ENCODE data around the gene YDJC. TPM values are rescaled to one million over a fixed set of nuclear protein-coding genes. Genes with fewer than 3 reads are reported as not detected.

The YDJC gene
- total RNA-seq, 3 donors from 2014 or later (not counting 1 experiment from before 2014, with no cell fraction given), result 20.5 to 24.4 (median 21.6) TPM

DNA sequence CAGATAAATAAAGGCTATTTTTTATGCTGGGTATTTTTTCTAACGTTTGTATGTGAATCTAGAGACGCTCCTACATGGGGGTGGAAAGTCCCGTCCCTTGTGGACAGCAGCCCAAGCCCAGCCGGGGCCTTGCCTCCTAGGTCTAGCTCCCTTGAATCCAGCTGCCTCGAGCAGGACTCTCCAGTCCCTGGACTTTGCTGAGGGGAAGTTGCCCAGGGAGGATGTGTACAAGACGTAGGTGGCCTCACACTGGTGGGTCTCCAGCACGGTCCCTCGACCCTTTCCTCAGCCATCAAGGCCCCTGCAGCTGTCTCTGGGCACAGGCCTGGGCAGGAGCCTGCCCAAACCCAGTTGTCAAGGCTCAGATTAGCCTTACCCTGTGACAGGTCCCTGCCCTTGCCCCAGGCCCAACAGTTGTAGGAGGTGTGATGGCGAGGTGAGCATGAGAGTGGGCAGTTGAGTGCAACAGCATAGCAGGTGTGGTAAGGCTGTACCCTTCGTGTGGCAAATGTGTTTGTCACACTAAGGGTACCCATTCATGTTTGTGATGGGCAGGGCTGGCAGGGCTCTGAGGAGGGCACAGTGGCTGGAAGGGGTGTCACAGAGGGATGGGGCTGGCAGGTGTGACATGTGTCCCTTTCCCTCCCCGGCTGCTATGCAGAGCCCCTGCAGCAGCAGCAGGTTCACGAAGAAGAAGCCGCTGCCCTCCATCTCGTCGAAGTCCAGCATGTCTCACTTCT lies 6.1 kb upstream of the YDJC start:
- Mint-ChIP-seq H3K9me3 (no peaks in the 10 kb centered on the region), H3K36me3 (no peaks in the 10 kb centered on the region), H3K27me3 (ENCODE audit: low read depth in 2 of 2) (no peaks in the 10 kb centered on the region), H3K4me3 (no peak overlapping the region), H3K27ac (no peak overlapping the region), H3K4me1 (peaks cover under 1 to 5% of the 10 kb centered on the region in 2 donors)
- 81% methylated on average over 15 of the region's 15 CpGs for WGBS (ENCODE audit: insufficient coverage)
- Histone ChIP-seq H3K27me3 (ENCODE audit: control insufficient read depth, insufficient read depth, low read length) (no peaks in the 10 kb centered on the region), H3K9me3 (ENCODE audit: control insufficient read depth, insufficient read depth, low read length) (no peaks in the 10 kb centered on the region), H3K4me1 (ENCODE audit: control insufficient read depth, insufficient read depth, low read length) (peaks cover 7% of the 10 kb centered on the region), H3K4me3 (ENCODE audit: low read length) (no peak overlapping the region), H3K27ac (ENCODE audit: low read length) (no peak overlapping the region), H3K36me3 (ENCODE audit: control insufficient read depth, insufficient read depth, low read length) (no peaks in the 10 kb centered on the region)
- TF ChIP-seq, protein P1, sequence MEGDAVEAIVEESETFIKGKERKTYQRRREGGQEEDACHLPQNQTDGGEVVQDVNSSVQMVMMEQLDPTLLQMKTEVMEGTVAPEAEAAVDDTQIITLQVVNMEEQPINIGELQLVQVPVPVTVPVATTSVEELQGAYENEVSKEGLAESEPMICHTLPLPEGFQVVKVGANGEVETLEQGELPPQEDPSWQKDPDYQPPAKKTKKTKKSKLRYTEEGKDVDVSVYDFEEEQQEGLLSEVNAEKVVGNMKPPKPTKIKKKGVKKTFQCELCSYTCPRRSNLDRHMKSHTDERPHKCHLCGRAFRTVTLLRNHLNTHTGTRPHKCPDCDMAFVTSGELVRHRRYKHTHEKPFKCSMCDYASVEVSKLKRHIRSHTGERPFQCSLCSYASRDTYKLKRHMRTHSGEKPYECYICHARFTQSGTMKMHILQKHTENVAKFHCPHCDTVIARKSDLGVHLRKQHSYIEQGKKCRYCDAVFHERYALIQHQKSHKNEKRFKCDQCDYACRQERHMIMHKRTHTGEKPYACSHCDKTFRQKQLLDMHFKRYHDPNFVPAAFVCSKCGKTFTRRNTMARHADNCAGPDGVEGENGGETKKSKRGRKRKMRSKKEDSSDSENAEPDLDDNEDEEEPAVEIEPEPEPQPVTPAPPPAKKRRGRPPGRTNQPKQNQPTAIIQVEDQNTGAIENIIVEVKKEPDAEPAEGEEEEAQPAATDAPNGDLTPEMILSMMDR (IDR thresholded peaks at IDR 0.05), result no peak
- intact Hi-C loops (cut with micrococcal nuclease), result no loop called here
- DNase-seq (no peak), ATAC-seq (no peak)

DNA sequence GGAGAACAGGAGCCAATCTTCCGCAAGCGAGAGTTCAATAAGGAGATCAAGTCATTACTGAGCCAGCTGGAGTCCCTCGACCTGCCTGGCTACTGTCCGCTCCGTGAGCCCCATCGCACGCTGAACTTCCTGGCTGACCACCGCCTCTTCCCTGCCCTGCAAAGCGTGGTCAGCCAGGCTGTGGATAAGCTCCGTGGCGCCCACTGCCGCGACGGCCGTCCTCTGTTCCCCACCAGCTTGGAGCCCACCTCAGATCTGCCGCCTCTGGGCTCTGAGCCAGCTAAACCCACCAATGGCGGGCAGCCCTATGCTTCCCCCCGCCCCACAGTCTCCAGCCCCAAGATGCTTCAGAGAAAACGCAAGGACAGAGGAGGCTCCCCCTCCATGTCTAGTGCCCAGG lies 5.0 kb upstream of the YDJC start:
- TF ChIP-seq, protein P1 (IDR thresholded peaks at IDR 0.05), result no peak
- intact Hi-C loops (cut with micrococcal nuclease), result no loop called here
- Mint-ChIP-seq H3K9me3 (no peaks in the 10 kb centered on the region), H3K4me1 (no peaks in the 10 kb centered on the region), H3K27me3 (ENCODE audit: low read depth in 2 of 2) (no peaks in the 10 kb centered on the region), H3K27ac (no peak overlapping the region), H3K36me3 (no peaks in the 10 kb centered on the region), H3K4me3 (no peak overlapping the region)
- no peak overlapping the region for H3K4me3 ChIP-seq (ENCODE audit: low read length)
- H3K4me1 ChIP-seq (ENCODE audit: control insufficient read depth, insufficient read depth, low read length), result peaks cover 12% of the 10 kb centered on the region
- ATAC-seq (no peak), DNase-seq (no peak)
- H3K27ac ChIP-seq (ENCODE audit: low read length), result no peak overlapping the region
- H3K36me3 ChIP-seq (ENCODE audit: control insufficient read depth, insufficient read depth, low read length), result no peaks in the 10 kb centered on the region
- WGBS (ENCODE audit: insufficient coverage), result 80% methylated on average over 19 of the region's 19 CpGs
- no peaks in the 10 kb centered on the region for H3K9me3 ChIP-seq (ENCODE audit: control insufficient read depth, insufficient read depth, low read length)
- H3K27me3 ChIP-seq (ENCODE audit: control insufficient read depth, insufficient read depth, low read length), result no peaks in the 10 kb centered on the region

DNA sequence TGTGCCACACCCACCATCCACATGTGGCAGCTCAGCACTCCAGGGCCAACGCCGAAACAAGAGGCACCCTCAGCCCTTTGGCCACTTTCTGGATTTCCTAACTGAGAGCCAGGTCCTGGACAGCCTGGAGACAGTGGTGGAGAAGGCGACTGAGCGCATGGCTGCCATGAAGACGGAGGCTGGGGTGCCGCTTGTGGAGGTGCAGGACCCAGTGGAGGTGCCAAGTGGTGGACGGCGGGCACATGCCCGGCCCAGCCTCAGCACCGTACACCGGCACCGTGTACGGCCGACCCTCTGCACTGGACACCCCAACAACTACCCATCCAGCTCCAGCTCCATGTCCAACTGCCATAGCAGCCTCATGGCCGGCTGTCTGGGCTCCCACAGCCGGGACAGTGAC lies 4.3 kb upstream of the YDJC start:
- no peak overlapping the region for H3K4me3 Mint-ChIP-seq
- H3K4me1 Mint-ChIP-seq, result peaks cover 3% of the 10 kb centered on the region in 2 donors
- H3K36me3 Mint-ChIP-seq, result no peaks in the 10 kb centered on the region
- no peak overlapping the region for H3K27ac Mint-ChIP-seq
- no peaks in the 10 kb centered on the region for H3K27me3 Mint-ChIP-seq (ENCODE audit: low read depth in 2 of 2)
- TF ChIP-seq, protein P1 (IDR thresholded peaks at IDR 0.05), result no peak
- H3K9me3 ChIP-seq (ENCODE audit: control insufficient read depth, insufficient read depth, low read length), result no peaks in the 10 kb centered on the region
- no peak overlapping the region for H3K4me3 ChIP-seq (ENCODE audit: low read length)
- H3K4me1 ChIP-seq (ENCODE audit: control insufficient read depth, insufficient read depth, low read length), result peaks cover 14% of the 10 kb centered on the region
- intact Hi-C loops (cut with micrococcal nuclease), result no loop called here
- WGBS (ENCODE audit: insufficient coverage), result 97% methylated on average over 16 of the region's 16 CpGs
- DNase-seq, result no peak
- H3K36me3 ChIP-seq (ENCODE audit: control insufficient read depth, insufficient read depth, low read length), result no peaks in the 10 kb centered on the region
- no peaks in the 10 kb centered on the region for H3K27me3 ChIP-seq (ENCODE audit: control insufficient read depth, insufficient read depth, low read length)
- H3K27ac ChIP-seq (ENCODE audit: low read length), result no peak overlapping the region
- H3K9me3 Mint-ChIP-seq, result no peaks in the 10 kb centered on the region
- ATAC-seq, result no peak

DNA sequence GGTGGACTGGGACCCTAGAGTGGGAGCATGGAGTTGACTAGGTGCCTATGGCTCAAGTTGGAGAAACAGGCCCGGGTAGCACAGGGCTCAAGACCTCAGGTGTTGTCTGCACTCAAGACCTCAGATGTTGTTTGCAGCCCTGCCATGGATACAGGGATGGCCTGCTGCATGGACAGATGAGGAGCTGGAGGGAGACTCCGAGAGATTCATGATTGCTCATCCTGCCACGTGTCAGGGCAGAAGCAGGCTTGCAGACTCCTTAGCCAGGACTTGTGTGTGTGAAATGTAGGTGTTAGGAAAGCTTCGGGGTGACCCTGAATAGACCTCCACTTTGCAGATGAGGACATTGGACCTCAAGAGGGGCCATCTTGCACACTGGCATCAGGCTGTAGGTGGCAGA lies 3.7 kb upstream of the YDJC start:
- H3K27me3 ChIP-seq (ENCODE audit: control insufficient read depth, insufficient read depth, low read length), result no peaks in the 10 kb centered on the region
- TF ChIP-seq, protein P1 (IDR thresholded peaks at IDR 0.05), result no peak
- H3K4me1 Mint-ChIP-seq, result peaks cover 5% of the 10 kb centered on the region in 2 donors
- no peak overlapping the region for H3K4me3 ChIP-seq (ENCODE audit: low read length)
- no peak overlapping the region for H3K4me3 Mint-ChIP-seq
- H3K4me1 ChIP-seq (ENCODE audit: control insufficient read depth, insufficient read depth, low read length), result peaks cover 20% of the 10 kb centered on the region
- H3K36me3 ChIP-seq (ENCODE audit: control insufficient read depth, insufficient read depth, low read length), result peaks cover 1% of the 10 kb centered on the region
- intact Hi-C loops (cut with micrococcal nuclease), result no loop called here
- H3K9me3 ChIP-seq (ENCODE audit: control insufficient read depth, insufficient read depth, low read length), result no peaks in the 10 kb centered on the region
- no peak for DNase-seq
- 90% methylated on average over 4 of the region's 4 CpGs for whole genome bisulfite sequencing (ENCODE audit: insufficient coverage)
- H3K9me3 Mint-ChIP-seq, result no peaks in the 10 kb centered on the region
- H3K27me3 Mint-ChIP-seq (ENCODE audit: low read depth in 2 of 2), result no peaks in the 10 kb centered on the region
- ATAC-seq, result no peak
- H3K27ac Mint-ChIP-seq, result no peak overlapping the region
- no peak overlapping the region for H3K27ac ChIP-seq (ENCODE audit: low read length)
- H3K36me3 Mint-ChIP-seq, result no peaks in the 10 kb centered on the region

All from natural killer cell (primary cell).